RWPE2 (cell line): Measurements from ENCODE around the gene LYST.
A peak's percentile ranks its signal among the peaks of the same experiment; 100 is the strongest.
"Not testable (repeated sequence)": the region's sequence is repeated elsewhere in the genome, so short reads cannot be mapped to it uniquely, and the experiment has no call there.

ENCODE experiments used
- ATAC-seq: fragments of 200-7000 bp; cut with Tn5 transposase; 3 replicates; pipeline ENCODE4 v1.9.1; 2021; ENCODE audit warnings: low read depth
- DNase-seq: peaks from one replicate; pipeline ENCODE4 v3.0.0-alpha.2; 2020; ENCODE audit warnings: low spot score
- H3K27ac ChIP-seq: fragments of 450-650 bp; 2 replicates; pipeline ENCODE4 v1.5.1; 2017; ENCODE audit warnings: mild to moderate bottlenecking; ENCODE audit not compliant: poor library complexity, severe bottlenecking
- H3K27me3 ChIP-seq: fragments of 250-450 bp; sonication (Bioruptor Pico); 2 replicates; pipeline ENCODE4 v1.5.1; 2021; ENCODE audit warnings: mild to moderate bottlenecking, moderate library complexity; ENCODE audit not compliant: insufficient read depth, poor library complexity, severe bottlenecking
- H3K36me3 ChIP-seq: fragments of 250-450 bp; sonication (Bioruptor Pico); 2 replicates; pipeline ENCODE4 v1.5.1; 2020; ENCODE audit warnings: low read depth, mild to moderate bottlenecking, moderate library complexity
- H3K4me1 ChIP-seq: fragments of 250-450 bp; sonication (Bioruptor Pico); 2 replicates; pipeline ENCODE4 v1.5.1; 2021; ENCODE audit warnings: mild to moderate bottlenecking, moderate library complexity; ENCODE audit not compliant: insufficient read depth, poor library complexity, severe bottlenecking
- H3K4me3 ChIP-seq: fragments of 250-450 bp; sonication (Bioruptor Pico); 2 replicates; pipeline ENCODE4 v1.5.1; 2021; ENCODE audit warnings: mild to moderate bottlenecking, moderate library complexity; ENCODE audit not compliant: severe bottlenecking
- H3K9me3 ChIP-seq: fragments of 250-450 bp; sonication (Bioruptor Pico); 2 replicates; pipeline ENCODE4 v1.5.1; 2021; ENCODE audit warnings: mild to moderate bottlenecking, moderate library complexity; ENCODE audit not compliant: severe bottlenecking
- CTCF ChIP-seq: fragments of 450-650 bp; IDR thresholded peaks from one replicate; pipeline ENCODE4 v1.5.1; 2017; ENCODE audit warnings: mild to moderate bottlenecking, moderate library complexity; ENCODE audit not compliant: poor library complexity, severe bottlenecking

LYST gene

GRCh38 chr1:235759336-235759735 lies 107.4 kb downstream of the LYST start:
- Histone ChIP-seq H3K9me3 (no peaks in the 10 kb centered on the region), H3K36me3 (peaks cover 13% of the 10 kb centered on the region; the same call in 1 of the 2 replicates), H3K27me3 (no peaks in the 10 kb centered on the region), H3K27ac (no peak overlapping the region), H3K4me3 (no peak overlapping the region), H3K4me1 (no peaks in the 10 kb centered on the region)
- DNase-seq: no peak
- ATAC-seq: no peak
- TF ChIP-seq CTCF: no peak

DNA sequence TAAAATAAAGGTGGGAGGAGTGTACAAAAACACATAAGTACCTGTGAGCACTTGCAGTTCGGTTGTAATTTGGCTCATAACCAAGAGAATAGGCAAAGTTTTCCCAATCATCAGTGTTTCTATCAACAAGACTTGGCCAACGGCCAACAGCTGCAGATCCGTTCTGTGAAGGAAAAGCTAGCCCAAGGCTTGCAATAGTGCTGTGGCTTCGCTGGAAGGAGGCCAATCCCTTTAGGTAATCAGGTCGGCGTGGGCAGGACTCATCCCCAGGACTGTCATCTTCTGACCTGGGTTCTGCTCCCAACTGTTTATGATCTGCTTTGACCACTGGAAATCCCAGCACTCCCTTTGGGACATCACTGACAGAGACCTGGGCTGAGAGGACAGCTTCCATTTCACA lies 107.8 kb downstream of the LYST start:
- Histone ChIP-seq H3K27ac (no peak overlapping the region), H3K9me3 (no peaks in the 10 kb centered on the region), H3K4me3 (no peak overlapping the region), H3K27me3 (no peaks in the 10 kb centered on the region), H3K36me3 (peaks cover 13% of the 10 kb centered on the region; the same call in 1 of the 2 replicates), H3K4me1 (no peaks in the 10 kb centered on the region)
- peak; percentile 84 for ATAC-seq
- DNase-seq: peak; percentile 77
- no peak for TF ChIP-seq CTCF

DNA sequence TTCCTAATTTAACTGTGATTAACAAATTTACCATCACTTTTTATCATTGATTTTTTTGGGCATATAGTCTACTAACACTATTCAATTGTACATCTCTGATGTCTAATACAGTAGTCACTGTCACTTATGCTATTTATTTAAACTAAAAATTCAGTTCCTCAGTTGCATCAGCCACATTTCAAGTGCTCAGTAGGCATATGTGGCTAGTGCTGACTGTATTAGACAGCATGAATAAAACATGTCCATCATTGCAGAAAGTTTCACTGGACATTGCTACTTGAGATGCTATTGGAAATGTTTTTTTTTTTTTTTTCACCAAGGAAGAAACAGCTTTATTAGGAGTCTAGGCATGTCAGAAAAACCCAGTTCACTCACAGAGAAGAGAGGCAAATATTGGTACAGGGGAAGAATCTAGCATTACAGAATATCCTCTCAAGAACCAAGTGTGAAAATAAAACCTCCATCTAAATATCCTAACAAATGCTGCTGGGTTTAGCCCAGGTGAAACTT lies 109.1 kb downstream of the LYST start:
- H3K27ac ChIP-seq: no peak overlapping the region
- H3K27me3 ChIP-seq: no peaks in the 10 kb centered on the region
- H3K36me3 ChIP-seq: peaks cover 12% of the 10 kb centered on the region; the same call in 1 of the 2 replicates
- H3K4me1 ChIP-seq: no peaks in the 10 kb centered on the region
- no peaks in the 10 kb centered on the region for H3K9me3 ChIP-seq
- TF ChIP-seq CTCF: no peak
- ATAC-seq (no peak), DNase-seq (no peak)
- no peak overlapping the region for H3K4me3 ChIP-seq

DNA sequence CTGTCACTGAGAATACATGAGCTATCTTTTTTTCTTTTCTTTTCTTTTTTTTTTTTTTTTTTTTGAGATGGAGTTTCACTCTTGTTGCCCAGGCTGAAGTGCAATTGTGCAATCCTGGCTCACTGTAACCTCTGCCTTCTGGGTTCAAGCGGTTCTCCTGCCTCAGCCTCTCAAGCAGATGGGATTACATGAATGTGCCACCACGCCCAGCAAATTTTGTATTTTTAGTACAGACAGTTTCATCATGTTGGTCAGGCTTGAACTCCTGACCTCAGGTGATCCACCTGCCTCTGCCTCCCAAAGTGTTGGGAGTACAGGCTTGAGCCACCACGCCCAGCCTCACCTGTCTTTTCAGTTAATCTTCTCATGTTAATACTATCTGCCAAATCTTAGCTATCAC lies 112.5 kb downstream of the LYST start:
- H3K27ac ChIP-seq, H3K4me3 ChIP-seq, DNase-seq, H3K9me3 ChIP-seq, H3K36me3 ChIP-seq, ATAC-seq, H3K27me3 ChIP-seq: not testable (repeated sequence)
- H3K4me1 ChIP-seq: peaks cover 12% of the 10 kb centered on the region

GRCh38 chr1:235749755-235750300 lies 116.9 kb downstream of the LYST start:
- Histone ChIP-seq H3K36me3 (no peaks in the 10 kb centered on the region), H3K4me3 (no peak overlapping the region), H3K4me1 (peaks cover 12% of the 10 kb centered on the region), H3K27ac (no peak overlapping the region), H3K9me3 (no peaks in the 10 kb centered on the region), H3K27me3 (no peaks in the 10 kb centered on the region)
- no peak for TF ChIP-seq CTCF
- no peak; the same call in 2 of the 3 replicates for ATAC-seq
- DNase-seq: no peak
